Activated CD4-positive, alpha-beta T cell treated with anti-CD3 and anti-CD28 coated beads for 36 hours (primary cell): ENCODE measurements around the gene NXPH2. TPM values are rescaled to one million over a fixed set of nuclear protein-coding genes. Genes with fewer than 3 reads are reported as not detected.

Source experiments
- ATAC-seq: fragments of 200-7000 bp; cut with Tn5 transposase; one replicate; pipeline ENCODE4 v1.10.0; 2021; ENCODE audit warnings: mild to moderate bottlenecking, moderate library complexity
- CTCF ChIA-PET: fragments of 350-600 bp; sonication (Branson Sonifier 250); formaldehyde crosslinking; loops from one replicate; lab custom pipeline; 2021; ENCODE audit warnings: antibody characterized with exemption; lab: Charles Lee
- POLR2A ChIA-PET: fragments of 350-600 bp; sonication (Branson Sonifier 250); formaldehyde crosslinking; loops from one replicate; lab custom pipeline; 2021; ENCODE audit warnings: antibody characterized with exemption, inconsistent platforms; lab: Charles Lee
- DNase-seq: peaks from one replicate; pipeline ENCODE4 v3.0.0-alpha.2; 2020
- H3K27ac Mint-ChIP-seq: one replicate; pipeline ENCODE4 v1.8.0; 2021; ENCODE audit warnings: mixed read lengths
- H3K27me3 Mint-ChIP-seq: one replicate; pipeline ENCODE4 v1.8.0; 2021; ENCODE audit warnings: mixed read lengths
- H3K36me3 Mint-ChIP-seq: one replicate; pipeline ENCODE4 v1.8.0; 2021; ENCODE audit warnings: low read depth, mixed read lengths
- H3K4me1 Mint-ChIP-seq: one replicate; pipeline ENCODE4 v1.8.0; 2021; ENCODE audit warnings: mixed read lengths
- H3K4me3 Mint-ChIP-seq: one replicate; pipeline ENCODE4 v1.8.0; 2021; ENCODE audit warnings: mild to moderate bottlenecking, moderate library complexity, mixed read lengths
- H3K9me3 Mint-ChIP-seq: one replicate; pipeline ENCODE4 v1.8.0; 2021; ENCODE audit warnings: low read depth, mixed read lengths
- intact Hi-C, 2 experiments: fragments of 100-400 bp; cut with DNase I in 1 of 2; cut with micrococcal nuclease in 1 of 2; formaldehyde crosslinking; loops; one replicate each; pipeline versions ENCODE4 v1.14.2 to v1.15.1; 2022 to 2024; cut with DNase I, micrococcal nuclease
- total RNA-seq, 2 experiments: library from RNA; stranded (reverse); gene quantifications; one replicate each; pipeline ENCODE4 v1.2.3, GENCODE V29; 2021

The NXPH2 gene
- total RNA-seq, 2 experiments from 2014 or later: not detected

- CTCF ChIA-PET: no interaction called here
- no peaks in the 10 kb centered on the region for H3K36me3 Mint-ChIP-seq
- H3K4me1 Mint-ChIP-seq: no peaks in the 10 kb centered on the region
- H3K4me3 Mint-ChIP-seq: no peak overlapping the region
- H3K27ac Mint-ChIP-seq: no peak overlapping the region
- POLR2A ChIA-PET: no interaction called here
- intact Hi-C loops: no loop called here
- DNase-seq: no peak
- H3K9me3 Mint-ChIP-seq: peaks cover 4% of the 10 kb centered on the region
- H3K27me3 Mint-ChIP-seq: peaks cover 9% of the 10 kb centered on the region
- no peak for ATAC-seq
Observed at GRCh38 chr2:138632066-138632620, 148.0 kb downstream of the NXPH2 start.

DNA sequence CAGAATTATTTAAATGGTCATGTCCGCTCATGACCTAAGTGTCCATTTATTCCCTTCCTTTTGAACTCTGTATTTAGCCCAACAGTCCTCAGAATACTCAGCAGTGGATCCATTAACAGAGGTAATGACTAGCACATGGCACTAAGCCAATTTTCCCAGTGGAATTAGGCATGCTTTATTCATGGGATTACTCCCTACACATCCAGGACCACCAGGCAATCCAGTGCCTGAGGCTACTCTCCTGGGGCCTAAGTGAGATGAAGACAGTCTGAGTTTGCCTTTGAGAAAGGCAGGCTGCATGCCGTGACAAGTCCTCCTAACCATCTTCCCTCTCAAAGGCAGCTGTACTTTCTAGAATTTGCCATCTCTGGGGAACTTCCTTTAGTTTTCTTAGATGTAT lies 150.0 kb downstream of the NXPH2 start:
- peaks cover 4% of the 10 kb centered on the region for H3K9me3 Mint-ChIP-seq
- ATAC-seq (no peak), DNase-seq (no peak)
- no peaks in the 10 kb centered on the region for H3K4me1 Mint-ChIP-seq
- H3K27me3 Mint-ChIP-seq: peaks cover 14% of the 10 kb centered on the region
- intact Hi-C loops: no loop called here
- H3K36me3 Mint-ChIP-seq: no peaks in the 10 kb centered on the region
- H3K27ac Mint-ChIP-seq: no peak overlapping the region
- no peak overlapping the region for H3K4me3 Mint-ChIP-seq
- ChIA-PET CTCF (no interaction called here), POLR2A (no interaction called here)

DNA sequence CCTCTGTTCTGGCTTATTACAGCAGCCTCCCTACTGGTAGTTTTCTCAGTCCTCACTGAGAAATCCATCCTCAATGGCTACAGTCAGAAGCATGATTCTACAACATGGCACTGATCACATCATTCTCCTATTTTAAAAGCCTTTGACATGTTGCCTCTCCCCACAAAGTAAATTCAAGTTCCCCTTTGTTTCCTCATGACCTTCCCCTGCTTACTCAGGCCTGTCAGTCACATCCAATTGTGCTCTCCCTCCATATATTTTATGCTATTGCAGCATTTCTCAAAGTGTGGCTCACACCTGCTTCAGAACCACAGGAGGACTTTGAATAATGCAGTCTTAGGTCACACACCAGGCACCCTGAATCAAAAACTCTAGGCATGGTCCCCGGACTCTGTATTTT lies 154.0 kb downstream of the NXPH2 start:
- ChIA-PET CTCF (no interaction called here), POLR2A (no interaction called here)
- ATAC-seq (no peak), DNase-seq (no peak)
- Mint-ChIP-seq H3K36me3 (no peaks in the 10 kb centered on the region), H3K4me3 (no peak overlapping the region), H3K27me3 (peaks cover 14% of the 10 kb centered on the region), H3K9me3 (no peaks in the 10 kb centered on the region), H3K27ac (no peak overlapping the region), H3K4me1 (no peaks in the 10 kb centered on the region)
- intact Hi-C loops: no loop called here

DNA sequence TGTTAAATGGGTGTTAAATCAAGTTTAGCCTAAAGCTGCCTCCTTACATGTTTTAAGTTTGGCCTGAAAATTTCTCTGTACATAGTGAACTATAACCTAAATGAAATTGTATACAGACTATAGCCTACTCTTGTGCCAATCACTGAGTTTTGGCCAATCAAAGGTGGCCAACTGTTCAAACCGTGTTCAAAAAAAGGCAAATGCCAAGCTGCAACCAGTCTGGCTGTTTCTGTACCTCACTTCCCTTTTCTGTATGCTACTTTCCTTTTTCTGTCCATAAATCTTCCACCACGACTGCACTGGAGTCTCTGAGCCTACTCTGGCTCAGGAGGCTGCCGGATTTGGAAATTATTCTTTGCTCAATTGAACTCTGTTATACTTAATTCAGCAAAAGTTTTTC lies 157.6 kb downstream of the NXPH2 start:
- POLR2A ChIA-PET: no interaction called here
- no peaks in the 10 kb centered on the region for H3K36me3 Mint-ChIP-seq
- DNase-seq (no peak), ATAC-seq (no peak)
- H3K4me1 Mint-ChIP-seq: no peaks in the 10 kb centered on the region
- intact Hi-C loops: no loop called here
- H3K27ac Mint-ChIP-seq: no peak overlapping the region
- peaks cover 13% of the 10 kb centered on the region for H3K27me3 Mint-ChIP-seq
- H3K4me3 Mint-ChIP-seq: no peak overlapping the region
- CTCF ChIA-PET: no interaction called here
- H3K9me3 Mint-ChIP-seq: no peaks in the 10 kb centered on the region

DNA sequence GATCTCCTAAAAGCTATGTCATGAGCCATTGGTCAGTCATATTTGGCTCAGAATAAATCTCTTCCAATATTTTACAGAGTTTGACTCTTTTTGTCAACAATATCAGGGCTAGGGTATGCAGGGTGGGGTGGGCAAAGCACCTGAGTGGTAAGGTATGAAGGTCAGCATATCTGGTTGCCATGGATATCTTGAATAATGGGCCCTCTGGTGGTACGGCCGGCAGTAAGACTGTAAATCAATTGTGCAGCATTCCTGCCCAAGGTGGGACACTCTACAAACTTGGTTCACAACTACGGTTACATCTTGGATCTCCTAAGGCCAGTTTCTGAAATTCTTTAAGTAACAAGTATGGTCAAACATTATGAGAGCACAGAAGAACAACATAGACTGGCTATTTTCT lies 159.1 kb downstream of the NXPH2 start:
- ATAC-seq: no peak
- CTCF ChIA-PET: interaction anchor here (1.3 kb wide), 1 partner anchor 14 kb away, joined by 3 read pairs; no protein-coding TSS in a partner anchor
- no peaks in the 10 kb centered on the region for H3K9me3 Mint-ChIP-seq
- no peaks in the 10 kb centered on the region for H3K36me3 Mint-ChIP-seq
- H3K4me3 Mint-ChIP-seq: no peak overlapping the region
- no peak for DNase-seq
- intact Hi-C loops: no loop called here
- peaks cover 7% of the 10 kb centered on the region for H3K27me3 Mint-ChIP-seq
- no peaks in the 10 kb centered on the region for H3K4me1 Mint-ChIP-seq
- POLR2A ChIA-PET: no interaction called here
- H3K27ac Mint-ChIP-seq: no peak overlapping the region

GRCh38 chr2:138620431-138620830 lies 159.8 kb downstream of the NXPH2 start:
- H3K9me3 Mint-ChIP-seq: no peaks in the 10 kb centered on the region
- no peak overlapping the region for H3K27ac Mint-ChIP-seq
- POLR2A ChIA-PET: no interaction called here
- no peak for ATAC-seq
- peaks cover 4% of the 10 kb centered on the region for H3K27me3 Mint-ChIP-seq
- no peaks in the 10 kb centered on the region for H3K4me1 Mint-ChIP-seq
- DNase-seq: no peak
- CTCF ChIA-PET: interaction anchor here (0.7 to 1.3 kb wide), 2 partner anchors 13 to 865 kb away, joined by 3 read pairs; no protein-coding TSS in a partner anchor
- H3K36me3 Mint-ChIP-seq: no peaks in the 10 kb centered on the region
- H3K4me3 Mint-ChIP-seq: no peak overlapping the region
- intact Hi-C loops: no loop called here
